GM12872 (cell line): Measurements from ENCODE around the gene BTG2.

Experiments used
- TF ChIP-seq, protein P1 (sequence below): IDR thresholded peaks from 3 replicates; pipeline ENCODE4 v1.5.1; 2011; ENCODE audit warnings: low read depth, mild to moderate bottlenecking, low read length, moderate library complexity; ENCODE audit not compliant: insufficient read depth

Gene BTG2

DNA sequence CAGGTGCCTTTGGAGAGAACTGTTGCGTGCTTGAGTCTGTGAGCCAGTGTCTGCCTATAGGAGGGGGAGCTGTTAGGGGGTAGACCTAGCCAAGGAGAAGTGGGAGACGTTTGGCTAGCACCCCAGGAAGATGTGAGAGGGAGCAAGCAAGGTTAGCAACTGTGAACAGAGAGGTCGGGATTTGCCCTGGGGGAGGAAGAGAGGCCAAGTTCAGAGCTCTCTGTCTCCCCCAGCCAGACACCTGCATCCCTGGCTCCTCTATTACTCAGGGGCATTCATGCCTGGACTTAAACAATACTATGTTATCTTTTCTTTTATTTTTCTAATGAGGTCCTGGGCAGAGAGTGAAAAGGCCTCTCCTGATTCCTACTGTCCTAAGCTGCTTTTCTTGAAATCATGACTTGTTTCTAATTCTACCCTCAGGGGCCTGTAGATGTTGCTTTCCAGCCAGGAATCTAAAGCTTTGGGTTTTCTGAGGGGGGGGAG, 2.4 kb downstream of the BTG2 start:
- TF ChIP-seq, protein P1, sequence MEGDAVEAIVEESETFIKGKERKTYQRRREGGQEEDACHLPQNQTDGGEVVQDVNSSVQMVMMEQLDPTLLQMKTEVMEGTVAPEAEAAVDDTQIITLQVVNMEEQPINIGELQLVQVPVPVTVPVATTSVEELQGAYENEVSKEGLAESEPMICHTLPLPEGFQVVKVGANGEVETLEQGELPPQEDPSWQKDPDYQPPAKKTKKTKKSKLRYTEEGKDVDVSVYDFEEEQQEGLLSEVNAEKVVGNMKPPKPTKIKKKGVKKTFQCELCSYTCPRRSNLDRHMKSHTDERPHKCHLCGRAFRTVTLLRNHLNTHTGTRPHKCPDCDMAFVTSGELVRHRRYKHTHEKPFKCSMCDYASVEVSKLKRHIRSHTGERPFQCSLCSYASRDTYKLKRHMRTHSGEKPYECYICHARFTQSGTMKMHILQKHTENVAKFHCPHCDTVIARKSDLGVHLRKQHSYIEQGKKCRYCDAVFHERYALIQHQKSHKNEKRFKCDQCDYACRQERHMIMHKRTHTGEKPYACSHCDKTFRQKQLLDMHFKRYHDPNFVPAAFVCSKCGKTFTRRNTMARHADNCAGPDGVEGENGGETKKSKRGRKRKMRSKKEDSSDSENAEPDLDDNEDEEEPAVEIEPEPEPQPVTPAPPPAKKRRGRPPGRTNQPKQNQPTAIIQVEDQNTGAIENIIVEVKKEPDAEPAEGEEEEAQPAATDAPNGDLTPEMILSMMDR, result no peak

DNA sequence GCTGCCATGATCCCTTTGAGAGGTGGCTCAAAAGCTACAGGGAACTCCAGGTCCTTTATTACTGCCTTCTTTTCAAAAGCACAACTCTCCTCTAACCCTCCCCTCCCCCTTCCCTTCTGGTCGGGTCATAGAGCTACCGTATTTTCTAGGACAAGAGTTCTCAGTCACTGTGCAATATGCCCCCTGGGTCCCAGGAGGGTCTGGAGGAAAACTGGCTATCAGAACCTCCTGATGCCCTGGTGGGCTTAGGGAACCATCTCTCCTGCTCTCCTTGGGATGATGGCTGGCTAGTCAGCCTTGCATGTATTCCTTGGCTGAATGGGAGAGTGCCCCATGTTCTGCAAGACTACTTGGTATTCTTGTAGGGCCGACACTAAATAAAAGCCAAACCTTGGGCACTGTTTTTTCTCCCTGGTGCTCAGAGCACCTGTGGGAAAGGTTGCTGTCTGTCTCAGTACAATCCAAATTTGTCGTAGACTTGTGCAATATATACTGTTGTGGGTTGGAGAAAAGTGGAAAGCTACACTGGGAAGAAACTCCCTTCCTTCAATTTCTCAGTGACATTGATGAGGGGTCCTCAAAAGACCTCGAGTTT, 3.1 kb downstream of the BTG2 start:
- TF ChIP-seq, protein P1, result no peak

DNA sequence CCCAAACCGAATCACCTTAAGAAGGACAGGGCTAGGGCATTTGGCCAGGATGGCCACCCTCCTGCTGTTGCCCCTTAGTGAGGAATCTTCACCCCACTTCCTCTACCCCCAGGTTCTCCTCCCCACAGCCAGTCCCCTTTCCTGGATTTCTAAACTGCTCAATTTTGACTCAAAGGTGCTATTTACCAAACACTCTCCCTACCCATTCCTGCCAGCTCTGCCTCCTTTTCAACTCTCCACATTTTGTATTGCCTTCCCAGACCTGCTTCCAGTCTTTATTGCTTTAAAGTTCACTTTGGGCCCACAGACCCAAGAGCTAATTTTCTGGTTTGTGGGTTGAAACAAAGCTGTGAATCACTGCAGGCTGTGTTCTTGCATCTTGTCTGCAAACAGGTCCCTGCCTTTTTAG, 3.6 kb downstream of the BTG2 start:
- TF ChIP-seq, protein P1, result no peak

DNA sequence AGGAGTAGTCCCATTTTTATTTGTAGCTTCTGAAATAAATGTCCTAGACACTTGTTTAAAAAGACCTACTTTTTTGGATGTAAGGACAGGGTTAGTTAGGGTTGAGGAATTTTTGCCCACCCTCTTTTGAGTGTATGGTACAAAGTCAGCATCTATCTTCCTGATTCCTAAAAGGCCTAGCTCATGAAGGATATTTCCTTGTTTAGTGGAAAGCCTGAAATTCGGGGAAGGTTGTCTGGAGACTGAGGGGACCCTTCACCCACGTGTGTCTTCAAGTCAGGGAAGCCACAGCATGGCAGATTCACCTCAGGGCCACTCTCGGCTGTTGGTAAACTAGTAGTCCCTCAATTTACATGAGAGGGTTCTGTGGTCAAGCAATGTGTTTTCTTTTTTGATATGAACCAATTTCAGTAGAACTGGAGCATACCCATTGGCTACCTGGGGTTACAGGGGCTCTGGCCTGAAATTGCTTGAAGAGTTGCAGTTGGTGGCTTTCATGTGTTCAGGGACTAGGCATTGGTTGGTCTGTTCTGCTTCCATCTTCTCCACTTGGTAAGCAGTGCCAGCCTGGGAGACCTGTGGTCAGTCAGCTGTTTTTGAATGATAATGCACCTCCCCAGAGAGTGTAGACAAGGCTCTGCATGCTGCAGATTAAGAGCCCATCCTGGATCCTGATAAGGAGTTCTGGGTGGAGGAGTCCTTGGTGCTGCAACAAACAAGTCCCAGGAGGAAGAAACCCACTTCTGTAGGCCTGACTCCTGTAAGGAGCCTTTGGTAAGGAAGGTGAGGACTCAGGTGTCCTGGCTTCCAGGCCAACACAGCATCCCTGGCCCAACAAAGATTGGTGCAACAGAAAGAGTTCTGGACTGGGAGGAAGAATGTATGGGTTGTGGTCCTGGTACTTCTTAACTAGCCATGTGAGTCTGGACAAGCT, 6.3 kb downstream of the BTG2 start:
- TF ChIP-seq, protein P1, result no peak

DNA sequence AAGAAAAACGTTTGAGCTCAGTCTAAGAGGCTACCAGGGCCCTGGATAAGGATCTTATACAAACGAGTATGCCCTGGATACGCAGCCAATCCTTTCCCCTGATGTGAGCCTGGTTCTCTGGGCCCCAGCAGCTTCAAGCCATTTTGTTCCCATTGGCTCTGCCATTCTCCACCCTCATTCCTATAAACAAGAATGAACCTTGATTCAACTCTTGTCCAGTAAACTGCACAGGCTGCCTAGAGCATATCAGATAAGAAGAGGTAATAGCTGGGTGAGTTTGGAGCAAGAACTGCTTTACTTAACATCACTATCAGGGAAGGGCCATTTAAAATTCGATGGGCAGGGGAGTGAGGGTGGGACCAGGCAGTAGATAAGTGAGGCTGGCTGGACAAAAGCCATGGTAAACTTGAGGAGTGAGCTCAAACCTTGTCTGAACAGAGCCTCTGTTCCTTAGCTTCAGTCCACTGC, 11.3 kb downstream of the BTG2 start:
- TF ChIP-seq, protein P1, result no peak

DNA sequence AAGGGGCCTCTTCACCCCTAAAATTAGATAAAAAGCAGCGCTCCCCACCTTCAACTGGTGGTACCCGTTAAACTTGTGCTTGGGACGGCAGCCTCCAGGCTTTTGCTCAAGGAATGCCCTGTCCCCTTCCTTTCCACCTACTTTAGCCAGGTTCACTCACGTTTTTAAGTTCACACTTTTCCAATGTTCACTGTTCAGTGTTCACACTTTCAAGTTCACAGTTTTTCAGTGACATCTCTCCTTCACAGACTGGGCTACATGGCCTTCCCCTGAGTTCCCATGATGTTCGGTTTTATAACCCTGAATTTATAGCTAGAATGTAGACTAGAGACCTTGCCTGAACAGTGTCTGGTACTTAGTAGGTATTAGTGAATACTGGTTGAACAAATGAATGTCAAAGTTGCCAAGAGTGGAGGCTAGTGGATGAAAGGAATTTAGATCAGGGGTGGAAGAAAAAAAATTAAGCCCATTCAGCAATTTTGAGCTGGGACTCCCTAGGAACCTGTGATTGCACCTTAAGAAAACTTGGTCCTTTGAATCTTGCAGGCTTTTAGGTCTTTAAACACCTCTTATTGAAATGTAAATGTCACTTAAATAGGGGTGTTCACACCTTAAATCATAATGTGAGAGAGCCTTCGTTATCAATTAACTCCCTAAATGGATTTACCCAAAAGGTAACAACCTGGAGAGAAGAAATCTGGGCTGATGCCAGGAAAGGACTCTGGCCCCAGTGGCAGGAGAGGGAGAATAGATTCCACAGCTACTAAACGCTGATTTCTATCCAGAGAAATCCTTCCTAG, 12.3 kb downstream of the BTG2 start:
- TF ChIP-seq, protein P1, result no peak

DNA sequence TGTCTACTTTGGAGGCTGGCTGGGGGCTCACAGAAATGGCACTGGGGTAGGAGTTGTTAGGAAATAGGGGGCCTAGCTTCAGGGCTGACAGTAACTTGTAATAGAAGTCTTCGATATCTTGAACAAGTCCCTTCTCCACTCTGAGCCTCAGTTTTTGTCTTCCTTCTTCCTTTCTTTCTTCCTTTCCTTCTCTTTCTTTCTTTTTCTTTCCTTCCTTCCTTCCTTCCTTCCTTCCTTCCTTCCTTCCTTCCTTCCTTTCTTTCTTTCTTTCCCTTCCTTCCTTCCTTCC, 12.9 kb downstream of the BTG2 start:
- TF ChIP-seq, protein P1, result no peak
